GM12878 (cell line): ENCODE measurements around the gene MAPK9. TPM values are rescaled to one million over a fixed set of nuclear protein-coding genes. Genes with fewer than 3 reads are reported as not detected.

Experiments used
- ATAC-seq: fragments of 200-7000 bp; cut with Tn5 transposase; 3 replicates; pipeline ENCODE4 v1.9.1; 2020; ENCODE audit warnings: mild to moderate bottlenecking, moderate library complexity
- BruUV-seq: library from RNA; stranded (reverse); fragments of 400-500 nt; replicated peaks from 2 replicates; lab custom pipeline; 2021; lab: Mats Ljungman, UMichigan
- CTCF ChIA-PET: fragments of 300-600 bp; sonication (Branson Sonifier 250); formaldehyde crosslinking; extraction: SDS; loops from one replicate; lab custom pipeline; 2021; ENCODE audit warnings: inconsistent platforms; lab: Yijun Ruan, JAX
- POLR2A ChIA-PET: fragments of 350-600 bp; formaldehyde crosslinking; extraction: SDS; loops from one replicate; lab custom pipeline; 2021; ENCODE audit warnings: inconsistent platforms; lab: Charles Lee
- RAD21 ChIA-PET: fragments of 300-600 bp; sonication (Branson Sonifier 250); formaldehyde crosslinking; loops from one replicate; lab custom pipeline; 2023; ENCODE audit warnings: antibody characterized with exemption; ENCODE audit not compliant: unreplicated experiment; lab: Charles Lee
- SMC1A ChIA-PET: fragments of 300-600 bp; sonication (Branson Sonifier 250); formaldehyde crosslinking; loops from one replicate; lab custom pipeline; 2023; ENCODE audit not compliant: unreplicated experiment, uncharacterized antibody; lab: Charles Lee
- DNase-seq: peaks from one replicate; pipeline ENCODE4 v3.0.0-alpha.2; 2011; ENCODE audit warnings: low read depth, low spot score
- FAIRE-seq: peaks from 3 replicates; lab custom pipeline; 2011; peaks lifted over from hg19 to GRCh38; lab: Jason Lieb, UNC
- H2AFZ ChIP-seq: 2 replicates; pipeline ENCODE4 v1.6.0; 2011; ENCODE audit warnings: low read depth, low read length, control low read depth; ENCODE audit not compliant: control insufficient read depth
- H3K27ac ChIP-seq: 2 replicates; pipeline ENCODE4 v1.5.1; 2011; ENCODE audit warnings: control low read depth; ENCODE audit not compliant: control insufficient read depth, insufficient read depth
- H3K27me3 ChIP-seq, 2 experiments: replicated peaks in 1 of 2; 2 replicates each; pipeline versions ENCODE4 v1.6.0 to v1.6.1; 2011; ENCODE audit warnings: low read length in 1 of 2; ENCODE audit not compliant: control insufficient read depth in 2 of 2, insufficient read depth in 2 of 2
- H3K36me3 ChIP-seq, 2 experiments: 2 replicates each; pipeline ENCODE4 v1.5.1; 2011; ENCODE audit warnings: low read length in 1 of 2; ENCODE audit not compliant: control insufficient read depth in 2 of 2, insufficient read depth in 2 of 2
- H3K4me1 ChIP-seq: 2 replicates; pipeline ENCODE4 v1.6.1; 2011; ENCODE audit warnings: mild to moderate bottlenecking, low read length, moderate library complexity, mixed read lengths; ENCODE audit not compliant: control insufficient read depth, insufficient read depth
- H3K4me2 ChIP-seq: 2 replicates; pipeline ENCODE4 v1.6.0; 2011; ENCODE audit warnings: control low read depth; ENCODE audit not compliant: control insufficient read depth, insufficient read depth
- H3K4me3 ChIP-seq: fragments of 200-600 bp; sonication (generic); 2 replicates; pipeline ENCODE4 v1.5.1; 2016
- H3K79me2 ChIP-seq: 2 replicates; pipeline ENCODE4 v1.6.0; 2011; ENCODE audit warnings: low read length; ENCODE audit not compliant: control insufficient read depth, insufficient read depth
- H3K9ac ChIP-seq: 2 replicates; pipeline ENCODE4 v1.8.0; 2011; ENCODE audit warnings: low read length, control low read depth, mixed read lengths; ENCODE audit not compliant: control insufficient read depth, insufficient read depth
- H3K9me3 ChIP-seq: replicated peaks from 3 replicates; pipeline ENCODE4 v1.5.1; 2011; ENCODE audit warnings: mild to moderate bottlenecking, low read length; ENCODE audit not compliant: control insufficient read depth, insufficient read depth
- H4K20me1 ChIP-seq: 2 replicates; pipeline ENCODE4 v1.6.0; 2011; ENCODE audit not compliant: control insufficient read depth, insufficient read depth
- ATF3 ChIP-seq: IDR thresholded peaks from 2 replicates; pipeline ENCODE4 v1.6.1; 2011; ENCODE audit warnings: low read depth, mild to moderate bottlenecking, low read length, moderate library complexity, borderline replicate concordance; ENCODE audit errors: extremely low read depth
- CEBPB ChIP-seq, 2 experiments: fragments of 150-350 bp in 1 of 2; IDR thresholded peaks; 2 replicates each; pipeline ENCODE4 v1.6.1; 2012 to 2014; ENCODE audit warnings: low read depth in 2 of 2, low read length in 2 of 2, borderline replicate concordance in 1 of 2, inconsistent platforms in 1 of 2
- CEBPZ ChIP-seq: fragments of 150-350 bp; IDR thresholded peaks from 2 replicates; pipeline ENCODE4 v1.6.1; 2016; ENCODE audit warnings: low read depth, low read length
- CREM ChIP-seq: IDR thresholded peaks from 2 replicates; pipeline ENCODE4 v1.6.1; 2014; ENCODE audit warnings: antibody characterized with exemption, low read depth
- EZH2 ChIP-seq: IDR thresholded peaks from 2 replicates; pipeline ENCODE4 v1.6.1; 2012; ENCODE audit warnings: low read depth, mild to moderate bottlenecking, control low read depth, inconsistent platforms, low read length, borderline replicate concordance; ENCODE audit not compliant: control insufficient read depth
- HDGF ChIP-seq: fragments of 450-650 bp; IDR thresholded peaks from 2 replicates; pipeline ENCODE4 v1.6.1; 2016; ENCODE audit warnings: antibody characterized with exemption
- JUND ChIP-seq: IDR thresholded peaks from 2 replicates; pipeline ENCODE4 v1.6.1; 2012; ENCODE audit warnings: low read depth, mild to moderate bottlenecking, low read length, improper control_type of control experiment, moderate library complexity
- POLR2AphosphoS5 ChIP-seq: IDR thresholded peaks from 2 replicates; pipeline ENCODE4 v1.6.1; 2011; ENCODE audit warnings: mild to moderate bottlenecking, low read length, inconsistent platforms
- RUNX3 ChIP-seq: IDR thresholded peaks from 2 replicates; pipeline ENCODE4 v1.6.1; 2012; ENCODE audit warnings: low read length, inconsistent platforms
- SMC3 ChIP-seq: IDR thresholded peaks from 2 replicates; pipeline ENCODE4 v1.6.1; 2011; ENCODE audit warnings: low read length, improper control_type of control experiment, borderline replicate concordance
- ZNF592 ChIP-seq: fragments of 450-650 bp; IDR thresholded peaks from 2 replicates; pipeline ENCODE4 v1.6.1; 2017; ENCODE audit warnings: mild to moderate bottlenecking, moderate library complexity
- ZNF622 ChIP-seq: fragments of 450-650 bp; IDR thresholded peaks from 2 replicates; pipeline ENCODE4 v1.6.1; 2017; ENCODE audit warnings: mild to moderate bottlenecking, inconsistent platforms
- WGBS: methylation state at CpG from one replicate; pipeline ENCODE4 v1.1.6; 2016; ENCODE audit warnings: low lambda C conversion rate; ENCODE audit not compliant: insufficient replicate concordance, insufficient coverage; ENCODE audit errors: missing lambda C conversion rate; 5-methylcytosine and 5-hydroxymethylcytosine counted together
- in situ Hi-C: fragments of 300-500 bp; cut with MboI; formaldehyde crosslinking; loops from 9 replicates; pipeline ENCODE4 v1.14.3; 2018; ENCODE audit warnings: mixed read lengths
- intact Hi-C: fragments of 100-400 bp; cut with micrococcal nuclease; formaldehyde crosslinking; loops from one replicate; pipeline ENCODE4 v1.14.2; 2022; ENCODE audit not compliant: unreplicated experiment
- polyA plus RNA-seq, 11 experiments: library from polyadenylated mRNA; depleted of rRNA in 4 of 11; unstranded in 6 of 11; stranded (reverse) in 5 of 11; fragments of >200 nt; fragmentation: Nextera tagmentation in 4 of 11; fragmentation: Illumina TruSeq in 1 of 11; extraction: Ambion mirVana in 4 of 11; extraction: Trizol in 1 of 11; gene quantifications; 1 replicate in 1 of 11; 2 replicates in 10 of 11; pipeline versions ENCODE4 v1.2.1 to v1.2.3, GENCODE V29; 2011 to 2016; ENCODE audit warnings: inconsistent platforms in 2 of 11, missing spikeins in 2 of 11, low read depth in 1 of 11
- total RNA-seq, 4 experiments: library from RNA; depleted of rRNA in 3 of 4; stranded (reverse); fragments of >200 nt in 3 of 4; fragmentation: Illumina TruSeq in 1 of 4; extraction: Trizol in 1 of 4; gene quantifications; 2 replicates each; pipeline versions ENCODE4 v1.2.1 to v1.2.3, GENCODE V29; 2013 to 2021

The MAPK9 gene
- total and polyA plus RNA-seq, 10 of the 15 experiments (the other 5 are each of a cell fraction or from before 2014, with no cell fraction given), result 2.1 to 52.9 (median 21.7) TPM

- no TSS peak for BruUV-seq
- CTCF ChIA-PET, result no interaction called here
- ATAC-seq, result no peak
- Histone ChIP-seq H3K4me2 (no peak overlapping the region), H3K9me3 (no peaks in the 10 kb centered on the region), H3K79me2 (no peaks in the 10 kb centered on the region), H4K20me1 (no peaks in the 10 kb centered on the region), H3K27me3 (no peaks in the 10 kb centered on the region), H3K36me3 (no peaks in the 10 kb centered on the region), H3K9ac (no peak overlapping the region), H2AFZ (no peak overlapping the region), H3K4me1 (no peaks in the 10 kb centered on the region), H3K27ac (no peak overlapping the region), H3K4me3 (no peak overlapping the region)
- WGBS, result 69% methylated on average over 34 of the region's 34 CpGs
- TF ChIP-seq CEBPB (IDR thresholded peaks at IDR 0.05; ENCODE audit: borderline replicate concordance in 1 of 2, low read depth in 2 of 2, low read length in 2 of 2), result no peak
- TF ChIP-seq POLR2AphosphoS5, result no peak
- TF ChIP-seq CREM, result no peak
- TF ChIP-seq EZH2, result no peak
- no peak for TF ChIP-seq ATF3
- no peak for TF ChIP-seq RUNX3
- TF ChIP-seq ZNF622, result no peak
- TF ChIP-seq JUND, result no peak
- no peak for TF ChIP-seq HDGF
- TF ChIP-seq CEBPZ, result no peak
- no peak for TF ChIP-seq SMC3
- TF ChIP-seq ZNF592, result no peak
- in situ Hi-C loops (no loop called here), intact Hi-C loops (no loop called here)
- SMC1A ChIA-PET, result no interaction called here
- no peak for FAIRE-seq
- no peak for DNase-seq
- POLR2A ChIA-PET, result no interaction called here
- RAD21 ChIA-PET, result no interaction called here
Observed at GRCh38 chr5:180215783-180216630, 75.9 kb downstream of the MAPK9 start.
